Activated gamma-delta T cell treated with anti-CD3 and anti-CD28 coated beads, Interleukin-2, amount 50 U/mL, for 16 hours (primary cell): ENCODE data around the gene MCTS1.
"Not testable (repeated sequence)": the region's sequence is repeated elsewhere in the genome, so short reads cannot be mapped to it uniquely, and the experiment has no call there.

Source experiments
- DNase-seq: peaks from one replicate; pipeline ENCODE4 v3.0.0-alpha.2; 2020; ENCODE audit warnings: low read depth

Gene MCTS1, protein sequence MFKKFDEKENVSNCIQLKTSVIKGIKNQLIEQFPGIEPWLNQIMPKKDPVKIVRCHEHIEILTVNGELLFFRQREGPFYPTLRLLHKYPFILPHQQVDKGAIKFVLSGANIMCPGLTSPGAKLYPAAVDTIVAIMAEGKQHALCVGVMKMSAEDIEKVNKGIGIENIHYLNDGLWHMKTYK

DNA sequence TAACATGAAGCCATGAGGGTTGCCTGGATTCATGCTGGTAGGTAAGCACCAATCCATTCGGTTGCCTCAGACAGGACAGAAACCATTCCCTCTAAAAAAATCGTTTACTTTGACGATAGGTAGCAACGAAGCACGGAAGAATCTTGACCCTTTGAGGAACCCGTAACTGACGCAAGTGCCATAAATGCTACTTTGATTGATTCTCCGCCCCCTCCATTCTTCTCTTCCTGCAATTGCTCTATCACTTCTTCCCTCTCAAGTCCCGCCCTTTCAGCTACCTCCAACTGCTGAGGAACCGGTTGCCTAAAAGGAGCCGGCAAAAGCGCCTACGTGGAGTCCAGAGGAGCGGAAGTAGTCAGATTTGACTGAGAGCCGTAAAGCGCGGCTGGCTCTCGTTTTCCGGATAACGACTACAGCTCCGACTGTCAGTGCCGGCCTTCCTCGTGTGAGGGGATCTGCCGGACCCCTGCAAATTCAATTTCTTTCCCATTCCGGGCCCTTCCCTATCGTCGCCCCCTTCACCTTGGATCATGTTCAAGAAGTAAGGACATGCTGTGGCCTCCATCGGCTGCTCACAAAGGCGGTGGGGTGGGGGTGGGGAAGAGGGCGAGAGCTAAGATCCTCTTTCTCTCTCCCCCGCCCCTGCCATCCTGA lies at the start of gene MCTS1:
Gene MCTS1 (plus strand): TSS at position 395 of the 654 bp plus-strand sequence. CDS start 136 bp downstream, at position 531.
- peak; percentile 63 for DNase-seq

DNA sequence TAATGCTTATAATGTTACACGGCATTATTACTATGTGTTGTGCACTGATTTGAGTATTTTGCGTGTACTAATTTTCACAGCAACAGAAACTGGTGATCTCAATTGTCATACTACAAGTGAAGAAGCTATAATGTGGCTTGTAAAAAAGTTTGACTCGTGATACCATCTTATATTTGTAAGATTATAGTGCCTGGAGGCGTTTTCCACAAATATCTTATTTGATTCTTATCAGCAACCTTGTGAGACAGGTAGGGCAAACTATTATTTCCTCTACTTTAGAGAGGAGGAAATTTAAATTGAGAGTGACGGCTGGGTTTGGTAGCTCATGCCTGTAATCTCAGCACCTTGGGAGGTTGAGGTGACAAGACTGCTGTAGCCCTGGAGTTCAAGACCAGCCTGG lies 47.6 kb upstream of the MCTS1 start:
- DNase-seq, result no peak

DNA sequence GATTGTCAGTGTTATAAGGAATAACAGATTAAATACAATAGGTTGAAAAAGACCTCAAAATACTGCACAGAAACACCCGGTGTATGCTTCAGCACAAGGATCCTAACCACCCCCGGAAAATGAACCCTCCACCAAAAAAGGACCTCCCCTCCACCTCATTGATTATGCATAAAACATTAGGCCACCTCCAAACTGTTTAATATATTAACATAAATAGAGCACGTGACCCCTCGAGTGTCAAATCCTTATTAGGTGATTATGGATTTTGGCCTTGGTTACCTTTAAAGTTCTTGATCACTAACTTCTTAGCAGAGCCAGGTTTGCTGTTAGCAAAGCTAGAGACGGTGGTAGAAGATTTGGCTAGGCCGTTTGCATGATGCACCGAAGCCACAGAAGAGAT lies 44.1 kb upstream of the MCTS1 start:
- DNase-seq, result no peak

DNA sequence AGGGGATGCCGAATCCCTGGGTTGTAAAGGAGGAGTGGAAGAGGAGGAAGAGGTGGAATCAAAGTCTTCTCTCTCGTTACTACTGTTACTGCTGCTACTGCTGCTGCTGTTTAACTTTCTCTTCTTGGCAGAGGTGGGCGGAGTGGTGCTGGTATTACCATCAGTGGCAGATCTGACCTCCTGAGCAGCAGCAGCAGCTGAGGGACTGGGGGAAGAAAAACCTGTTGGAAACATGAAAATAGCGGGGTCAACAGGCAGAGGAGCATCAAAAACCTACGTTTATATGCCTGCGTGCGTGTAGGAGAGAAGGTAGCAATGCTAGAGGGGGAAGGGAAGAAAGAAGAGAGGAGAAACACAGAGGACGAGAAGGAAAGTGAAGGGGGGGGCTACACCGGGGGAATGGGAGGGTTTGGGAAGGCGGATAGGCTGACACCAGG lies 43.5 kb upstream of the MCTS1 start:
- peak; percentile 20 for DNase-seq

DNA sequence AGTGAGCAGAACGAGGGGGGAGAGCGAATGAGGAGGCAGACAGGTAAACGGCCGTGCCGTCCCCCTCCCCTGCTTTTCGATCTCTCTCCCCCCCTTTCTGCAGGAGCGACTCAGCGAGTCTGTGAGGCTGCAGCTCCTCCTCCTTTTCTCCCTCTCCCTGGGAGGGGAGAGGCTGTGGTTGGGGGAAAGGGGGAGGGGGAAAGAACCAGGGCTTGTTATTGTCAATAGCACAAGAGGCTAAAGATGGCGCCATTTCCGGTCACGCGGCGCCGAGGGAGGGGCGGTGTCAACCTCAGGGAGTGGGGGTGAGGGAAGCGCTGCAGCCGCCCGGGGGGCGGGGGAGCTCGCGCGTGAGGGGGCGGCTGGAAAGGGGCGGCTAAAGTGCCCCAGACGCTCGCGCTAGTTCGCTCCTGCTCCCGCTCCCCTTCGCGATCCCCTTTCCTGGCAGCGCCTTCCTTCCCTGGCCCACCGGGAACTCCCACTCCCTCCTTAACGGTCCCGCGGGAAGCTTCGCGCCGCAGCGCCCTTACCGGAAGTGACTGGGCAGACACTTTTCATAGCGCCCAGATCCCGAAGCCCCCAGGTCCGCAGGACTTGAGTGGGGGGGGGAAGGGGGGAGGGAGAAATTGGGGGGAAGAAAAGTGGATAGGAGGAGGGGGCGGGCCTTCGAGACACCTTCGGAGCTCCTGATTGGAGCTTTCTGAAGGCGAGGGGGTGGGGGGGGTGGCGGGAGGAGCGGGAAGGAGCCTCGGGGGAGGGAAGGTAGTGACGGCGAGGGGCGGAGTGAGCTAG lies 42.9 kb upstream of the MCTS1 start, which contains the start of gene CUL4B:
Gene CUL4B (minus strand): TSS at position 121 of the 792 bp plus-strand sequence. CDS start 324 bp downstream, outside the sequence.
- DNase-seq, result peak; percentile 85

DNA sequence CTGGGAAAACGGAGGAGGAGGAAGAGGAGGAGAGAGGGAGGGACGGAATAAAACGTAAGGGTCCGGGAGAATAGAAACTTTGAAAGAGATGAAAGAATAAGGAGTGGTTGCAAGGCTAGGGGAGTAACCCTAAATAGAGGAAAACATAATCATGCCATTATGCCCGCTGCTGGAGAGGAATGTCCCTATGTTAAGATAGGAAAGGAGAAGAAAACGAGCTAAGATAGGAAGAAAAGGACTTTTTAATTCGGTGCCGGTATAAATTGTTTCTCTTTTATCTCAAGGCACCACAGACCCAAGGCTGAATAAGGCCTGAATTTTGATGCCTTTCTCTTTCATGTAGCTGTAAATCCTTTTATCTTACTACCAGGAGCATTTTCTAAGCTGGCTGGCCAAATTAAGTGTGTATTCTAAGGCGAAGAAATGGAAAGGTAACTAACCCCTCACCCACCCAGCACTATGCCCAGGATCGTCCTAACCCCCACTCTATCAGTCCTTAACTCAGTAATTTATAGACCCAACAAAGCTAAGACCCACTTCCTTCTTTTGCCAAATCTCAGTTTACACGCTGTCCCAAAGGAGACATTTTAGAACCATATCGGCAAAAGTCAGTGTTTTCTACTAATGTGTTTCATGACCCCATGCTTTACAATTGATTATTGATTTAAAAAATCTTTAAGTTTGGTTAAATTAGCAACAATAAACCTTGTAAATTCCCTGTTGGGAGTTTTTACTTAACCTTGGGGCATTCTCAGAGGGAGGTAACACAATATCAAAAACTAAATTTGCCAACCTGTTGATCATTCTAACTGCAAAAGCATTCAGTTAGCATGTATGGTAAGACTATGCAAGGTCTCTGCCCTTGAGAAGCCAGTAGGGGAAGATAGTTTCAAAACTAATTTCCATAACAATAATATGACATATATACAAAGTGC lies 42.0 kb upstream of the MCTS1 start:
- no peak for DNase-seq

DNA sequence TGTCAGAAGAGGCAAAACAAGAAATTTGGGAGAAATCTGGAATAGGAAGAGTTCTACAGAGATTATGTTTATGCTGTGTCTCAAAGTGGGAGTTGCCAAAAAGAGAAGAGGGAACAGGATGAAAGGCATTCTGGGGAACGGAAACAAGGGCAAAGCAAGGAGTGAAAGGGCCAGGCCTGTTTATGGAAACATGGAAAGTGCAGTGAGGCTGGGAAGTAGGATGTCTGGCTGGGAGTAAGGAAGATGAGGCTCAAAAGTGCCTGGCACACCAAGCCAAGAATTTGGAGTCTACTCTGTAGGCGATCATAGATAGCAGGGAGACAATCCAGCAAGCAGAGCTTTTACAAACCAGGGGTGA lies 41.4 kb upstream of the MCTS1 start:
- DNase-seq, result no peak

DNA sequence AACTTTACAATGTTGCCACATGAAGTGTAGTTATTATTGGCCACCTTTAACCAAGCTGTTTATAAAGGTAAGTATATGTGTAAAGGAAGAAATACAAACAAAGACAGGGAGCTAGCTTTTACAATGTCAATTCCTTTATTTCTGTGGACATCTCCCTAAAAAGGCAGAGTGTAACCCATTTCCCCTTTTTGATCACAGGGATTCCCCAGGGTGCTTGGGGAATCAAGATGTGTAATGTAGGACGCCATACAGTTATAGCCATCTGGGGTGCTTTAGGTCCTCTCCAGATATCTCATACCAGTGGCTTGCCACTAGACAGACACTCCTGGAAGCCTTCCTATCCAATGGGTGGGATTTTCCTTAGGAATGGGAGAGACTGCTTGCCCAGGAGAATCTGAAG lies 39.0 kb upstream of the MCTS1 start:
- no peak for DNase-seq

DNA sequence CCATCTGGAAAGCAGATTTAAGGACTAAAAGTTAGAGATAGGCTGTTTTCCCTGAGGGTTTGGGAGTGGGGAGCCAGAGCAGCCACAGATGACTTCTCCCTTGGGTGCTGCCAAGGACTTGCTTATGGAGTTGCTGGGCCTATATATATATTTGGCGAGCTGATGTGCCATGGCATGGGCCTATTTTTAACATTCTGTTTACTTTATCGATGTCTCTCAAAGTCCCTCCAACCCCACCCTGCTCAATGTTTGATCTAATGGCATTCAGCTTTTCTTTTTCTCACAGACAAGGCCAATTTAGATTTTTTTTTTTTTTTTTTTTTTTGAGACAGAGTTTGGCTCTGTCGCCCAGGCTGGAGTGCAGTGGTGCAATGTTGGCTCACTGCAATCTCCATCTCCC lies 37.1 kb upstream of the MCTS1 start:
- DNase-seq, result no peak

DNA sequence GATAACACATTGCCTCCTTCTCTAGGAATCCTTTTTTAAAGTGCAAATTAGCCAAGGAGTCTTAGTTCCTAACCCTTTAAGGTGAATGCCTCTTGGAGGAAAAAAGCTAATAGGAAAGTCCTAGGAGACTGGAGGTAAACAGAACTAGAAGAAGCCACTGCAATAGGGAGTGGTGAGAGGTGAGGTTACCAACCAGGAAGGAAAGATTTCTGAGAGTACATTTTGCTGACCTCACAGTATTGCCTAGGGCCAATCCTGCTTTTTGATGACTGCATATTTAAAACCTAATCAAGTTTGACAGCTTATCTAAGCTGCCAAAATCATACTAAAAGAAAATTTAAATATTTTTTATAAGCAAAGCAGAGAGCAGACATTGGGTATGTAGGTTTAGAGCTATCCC lies 35.9 kb upstream of the MCTS1 start:
- DNase-seq, result no peak

DNA sequence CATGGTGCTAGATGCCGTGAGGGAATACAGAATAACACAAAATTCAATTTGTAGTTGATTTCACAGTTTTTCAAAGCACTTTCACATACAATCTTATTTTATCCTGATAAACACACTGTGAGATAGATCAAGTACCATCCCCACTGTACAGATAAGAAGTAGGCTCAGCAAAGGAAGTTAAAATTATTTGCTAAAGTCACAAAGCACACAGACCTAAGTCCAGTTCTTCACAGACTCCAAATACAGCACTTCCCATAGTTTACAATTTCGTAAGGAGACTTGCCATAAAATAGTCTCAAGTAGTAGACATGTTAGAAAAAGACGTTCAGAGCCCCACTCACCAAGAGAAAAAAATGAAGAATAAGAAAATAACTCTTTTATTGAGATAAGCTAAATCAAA lies 35.3 kb upstream of the MCTS1 start:
- DNase-seq, result no peak

DNA sequence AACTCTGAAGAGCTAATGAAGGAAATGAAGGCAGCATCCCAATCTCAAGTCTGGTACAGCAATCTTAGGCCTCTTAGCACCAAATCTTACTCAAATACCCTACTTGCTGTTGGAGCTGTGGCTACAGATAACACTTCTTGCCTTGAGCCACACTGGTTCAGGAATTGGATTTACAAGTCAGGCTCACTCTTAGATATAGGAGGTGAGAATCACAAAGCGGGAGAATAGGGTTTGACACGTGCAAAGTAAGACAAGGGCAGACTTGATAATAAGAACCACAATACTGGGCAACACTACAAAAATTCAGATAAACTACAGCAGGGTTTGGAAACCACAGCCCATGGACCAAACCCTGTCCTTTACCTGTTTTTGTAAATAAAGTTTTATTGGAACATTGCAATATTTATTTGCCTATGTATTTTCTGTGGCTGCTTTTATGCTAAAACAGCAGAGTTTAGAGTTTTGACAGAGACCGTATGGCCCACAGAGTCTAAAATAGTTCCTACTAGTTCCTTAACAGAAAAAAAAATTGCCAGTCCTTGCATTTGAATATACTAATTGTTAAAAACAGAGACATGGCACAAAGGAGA lies 33.8 kb upstream of the MCTS1 start:
- DNase-seq, result no peak

DNA sequence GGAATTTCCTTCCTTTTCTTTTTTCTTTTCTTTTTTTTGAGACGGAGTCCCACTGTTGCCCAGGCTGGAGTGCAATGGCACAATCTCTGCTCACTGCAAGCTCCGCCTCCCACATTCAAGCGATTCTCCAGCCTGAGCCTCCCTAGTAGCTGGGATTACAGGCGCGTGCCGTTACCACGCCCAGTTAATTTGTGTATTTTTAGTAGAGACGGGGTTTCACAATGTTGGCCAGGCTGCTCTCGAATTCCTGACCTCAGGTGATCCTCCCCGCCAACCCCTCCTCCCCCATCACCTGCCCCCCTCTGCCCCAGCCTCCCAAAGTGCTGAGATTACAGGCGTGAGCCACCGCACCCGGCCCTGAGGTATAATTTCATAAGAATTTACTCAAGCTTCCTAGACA lies 30.1 kb upstream of the MCTS1 start:
- DNase-seq, result not testable (repeated sequence)

DNA sequence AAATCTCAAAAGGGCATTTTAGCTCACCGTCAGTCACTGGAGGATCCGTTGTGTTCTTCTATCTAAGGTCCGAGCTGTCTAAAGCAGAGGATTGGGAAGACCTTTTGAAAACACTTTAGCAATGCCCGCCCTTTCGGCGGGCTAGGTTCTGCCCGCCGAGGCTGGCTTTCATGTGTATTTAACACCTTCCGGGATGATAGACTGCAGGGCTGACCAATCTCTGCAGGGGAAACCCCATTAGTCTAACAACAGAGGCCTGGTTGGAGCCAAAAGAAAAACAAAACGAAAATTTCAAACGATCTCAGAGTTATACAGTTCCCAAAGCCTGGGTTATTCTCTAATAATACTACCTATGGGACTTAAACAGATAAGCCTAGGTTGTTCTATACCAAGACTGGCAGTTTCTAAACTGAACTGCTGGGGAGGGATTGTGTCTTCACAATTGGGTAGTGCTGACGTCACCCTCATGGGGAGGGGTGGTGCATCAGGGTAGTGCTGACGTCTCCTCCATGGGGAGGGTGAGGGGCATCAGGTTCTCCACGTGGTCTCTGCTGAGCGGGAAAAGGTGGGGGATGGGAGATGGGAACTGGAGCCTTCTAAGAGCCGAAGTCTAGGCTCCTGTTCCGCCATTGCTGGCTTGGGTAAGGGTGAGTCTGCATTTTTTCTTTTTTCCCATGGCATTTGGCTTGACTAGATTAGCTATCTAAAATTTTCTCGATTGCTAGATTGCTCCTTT lies 28.4 kb upstream of the MCTS1 start:
- DNase-seq, result no peak

DNA sequence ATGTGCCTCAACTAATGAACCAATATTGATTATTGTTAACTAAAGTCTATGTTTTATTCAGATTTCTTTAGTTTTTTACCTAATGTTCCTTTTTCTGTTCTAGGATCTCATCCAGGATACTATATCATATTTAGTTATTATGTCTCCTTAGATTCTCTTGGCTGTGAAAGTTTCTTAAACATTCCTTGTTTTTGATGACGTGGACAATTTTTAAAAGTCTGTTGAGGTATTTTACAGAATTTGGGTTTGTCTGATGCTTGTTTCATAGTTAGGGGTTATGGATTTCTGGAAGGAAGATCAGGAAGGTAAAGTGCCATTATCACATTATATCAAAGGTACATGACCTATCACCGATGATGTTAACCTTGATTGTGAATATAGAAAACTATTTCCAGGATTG lies 18.2 kb upstream of the MCTS1 start:
- DNase-seq, result no peak

DNA sequence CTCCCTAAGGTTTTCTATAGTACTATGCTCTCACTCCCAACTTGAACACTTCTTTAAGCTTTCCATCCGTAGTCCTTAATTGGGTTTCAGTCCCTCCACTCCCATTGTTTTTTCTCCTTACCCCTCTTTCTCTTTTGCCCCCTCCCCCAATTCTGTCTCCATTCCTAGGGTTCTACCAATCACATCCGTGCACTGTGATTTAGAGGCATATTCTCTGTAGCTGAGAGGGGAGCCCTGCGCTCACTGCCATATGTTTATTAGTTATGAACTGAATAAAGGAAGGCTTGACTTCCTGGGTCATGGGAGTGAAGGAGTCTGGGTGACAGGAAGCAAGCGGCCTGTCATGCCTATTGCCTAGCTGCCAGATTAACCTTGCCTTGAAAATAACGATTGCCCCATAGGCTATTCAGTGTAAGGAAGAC lies 471 bp downstream of the MCTS1 start:
- no peak for DNase-seq

DNA sequence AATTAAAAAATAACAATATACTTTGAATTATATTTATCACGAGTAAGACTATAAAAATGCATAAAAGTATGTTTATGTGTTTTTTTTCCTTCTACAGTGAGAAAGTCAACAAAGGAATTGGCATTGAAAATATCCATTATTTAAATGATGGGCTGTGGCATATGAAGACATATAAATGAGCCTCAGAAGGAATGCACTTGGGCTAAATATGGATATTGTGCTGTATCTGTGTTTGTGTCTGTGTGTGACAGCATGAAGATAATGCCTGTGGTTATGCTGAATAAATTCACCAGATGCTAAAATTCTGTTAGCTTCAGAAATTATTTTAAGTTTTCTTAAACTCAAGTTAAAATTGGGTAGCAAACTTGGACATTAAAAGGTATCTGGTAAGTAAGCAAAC lies 8.2 kb downstream of the MCTS1 start:
- no peak for DNase-seq

DNA sequence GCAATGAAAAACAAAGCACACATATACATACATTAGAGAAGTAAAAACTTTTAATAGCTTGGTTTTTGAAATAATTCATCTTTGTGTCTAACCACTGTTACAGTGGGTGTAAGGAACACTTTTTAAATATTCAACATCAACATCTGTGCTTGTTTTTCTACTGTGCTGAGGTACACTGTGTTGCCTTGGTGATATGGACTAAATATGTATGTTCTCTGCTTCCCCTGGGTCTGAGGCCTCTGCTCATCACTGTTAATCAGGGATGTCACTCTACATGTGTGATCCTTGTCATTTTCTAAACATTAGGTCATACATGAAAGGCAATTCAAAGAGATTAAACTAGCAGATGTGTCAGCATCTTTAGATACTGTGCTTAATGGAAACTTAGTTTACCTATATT lies 10.9 kb downstream of the MCTS1 start:
- no peak for DNase-seq

DNA sequence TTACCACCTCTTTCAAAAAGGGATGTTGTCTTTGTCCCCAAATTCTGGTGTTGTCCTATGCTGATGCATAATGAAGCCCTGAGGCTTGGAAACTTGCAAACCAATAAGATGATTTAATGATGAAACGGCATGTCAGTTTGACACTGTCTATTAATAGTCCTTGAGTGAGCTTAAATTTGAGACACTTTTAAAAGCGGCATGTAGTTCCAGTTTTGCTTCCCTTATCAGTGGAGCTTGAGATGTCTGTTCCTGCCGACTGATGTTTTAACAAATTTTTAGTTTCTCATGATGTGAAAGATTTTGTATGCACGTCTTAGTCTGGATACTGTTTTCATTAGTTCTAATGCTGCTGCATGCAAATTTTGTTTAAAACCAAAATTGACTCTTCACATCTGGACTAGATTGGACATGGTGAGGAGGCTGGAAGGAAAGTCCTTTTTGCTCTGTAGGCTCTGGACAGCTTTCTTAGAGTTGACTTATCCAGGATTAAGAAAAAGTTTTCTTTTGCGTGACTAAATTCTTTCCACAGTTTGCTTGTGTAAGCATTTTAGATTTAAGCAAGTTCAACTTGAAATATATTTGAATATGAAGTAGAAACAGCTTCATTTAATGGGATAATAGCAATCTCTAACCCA lies 14.2 kb downstream of the MCTS1 start:
- no peak for DNase-seq

DNA sequence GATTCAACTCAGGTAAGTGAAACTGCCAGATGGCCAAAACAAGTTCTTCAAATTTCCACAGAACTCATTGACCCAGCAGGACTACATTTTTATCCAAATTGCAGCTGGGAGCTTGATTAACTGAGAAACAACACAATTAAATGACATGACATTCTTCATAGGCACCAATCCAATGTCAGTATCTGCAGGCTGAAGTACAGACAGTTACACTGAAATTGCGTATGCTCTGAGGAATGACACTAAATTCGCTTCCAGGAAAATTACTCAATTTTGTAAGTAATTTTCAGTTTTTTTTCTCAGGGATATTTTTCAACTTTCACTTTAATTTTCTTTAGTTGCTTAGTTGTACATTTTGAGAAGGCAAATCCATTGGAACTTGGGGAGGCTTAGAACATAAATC lies 21.5 kb downstream of the MCTS1 start:
- no peak for DNase-seq
